Activated CD8-positive, alpha-beta memory T cell treated with anti-CD3 and anti-CD28 coated beads, Interleukin-2, amount 50 U/mL, for 4 hours (primary cell): ENCODE data around the gene IMPA2.

Experiments used
- DNase-seq: peaks from one replicate; pipeline ENCODE4 v3.0.0-alpha.2; 2020

The IMPA2 gene

DNA sequence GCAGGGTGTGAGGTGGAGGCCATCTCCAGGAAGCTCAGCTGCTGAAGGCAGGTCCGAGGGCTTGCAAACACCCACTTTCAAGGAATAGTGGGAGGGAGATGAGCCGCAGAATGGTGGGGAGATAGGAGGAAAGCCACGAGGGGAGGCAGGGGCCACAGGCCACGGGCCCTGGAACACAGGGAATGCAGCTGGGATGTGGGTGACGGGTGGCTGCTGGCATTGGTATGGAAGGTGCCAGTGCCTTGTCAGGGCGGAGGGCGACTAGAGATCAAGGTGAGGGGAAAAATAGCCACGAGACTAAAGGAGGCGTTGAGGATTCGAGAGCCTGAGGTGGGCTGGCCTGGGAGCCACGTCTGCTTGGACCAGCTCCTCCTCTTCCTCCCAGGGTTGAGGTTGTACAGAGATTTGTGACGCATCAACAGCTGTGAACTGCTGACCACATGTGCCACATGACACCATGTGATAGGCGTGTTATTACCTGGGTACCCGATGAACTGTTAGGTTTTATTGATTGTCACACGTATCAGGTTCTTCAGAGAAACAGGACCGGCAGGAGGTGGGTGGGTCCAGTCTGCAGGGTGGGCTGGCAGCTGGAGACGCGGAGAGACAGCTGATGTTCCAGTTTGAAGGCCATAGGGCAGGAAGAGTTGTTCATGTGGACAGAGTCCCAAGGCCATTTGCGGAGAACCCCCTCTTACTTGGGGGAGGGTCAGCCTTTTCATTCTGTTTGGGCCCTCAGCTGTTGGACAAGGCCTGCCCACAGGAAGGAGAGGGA lies 9.9 kb downstream of the IMPA2 start:
- DNase-seq = no peak

DNA sequence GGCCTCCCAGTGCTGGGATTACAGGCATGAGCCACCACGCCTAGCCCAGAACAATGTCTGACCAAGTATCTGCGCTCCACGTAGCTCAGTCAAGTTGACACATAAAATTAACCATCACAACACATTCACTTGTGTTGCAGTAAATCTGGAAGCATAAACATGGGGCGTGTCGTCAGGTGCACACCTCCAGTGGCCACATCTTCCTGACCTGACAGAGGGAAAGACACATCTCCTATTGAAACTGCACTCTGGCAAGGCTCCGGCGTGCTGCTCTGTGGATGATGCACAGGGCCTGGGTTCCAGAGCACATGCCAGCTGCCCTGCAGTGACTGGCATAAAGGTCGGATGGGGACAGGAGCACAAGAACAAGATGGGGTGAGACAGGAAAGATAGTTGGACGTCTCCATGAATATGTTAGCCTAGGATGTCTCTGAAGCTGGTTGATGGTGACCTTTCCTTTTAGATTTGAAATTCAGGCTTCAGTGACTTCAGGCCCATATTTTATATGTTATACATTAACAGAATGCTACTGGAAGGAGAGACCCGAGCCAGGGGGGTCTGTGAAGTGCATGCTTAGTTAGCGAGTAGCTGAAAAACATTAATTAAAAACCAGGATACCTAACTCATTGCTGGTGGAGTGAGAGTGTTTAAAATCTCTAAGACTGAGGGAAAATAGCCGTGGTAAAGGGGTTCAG lies 10.9 kb downstream of the IMPA2 start:
- DNase-seq = no peak

DNA sequence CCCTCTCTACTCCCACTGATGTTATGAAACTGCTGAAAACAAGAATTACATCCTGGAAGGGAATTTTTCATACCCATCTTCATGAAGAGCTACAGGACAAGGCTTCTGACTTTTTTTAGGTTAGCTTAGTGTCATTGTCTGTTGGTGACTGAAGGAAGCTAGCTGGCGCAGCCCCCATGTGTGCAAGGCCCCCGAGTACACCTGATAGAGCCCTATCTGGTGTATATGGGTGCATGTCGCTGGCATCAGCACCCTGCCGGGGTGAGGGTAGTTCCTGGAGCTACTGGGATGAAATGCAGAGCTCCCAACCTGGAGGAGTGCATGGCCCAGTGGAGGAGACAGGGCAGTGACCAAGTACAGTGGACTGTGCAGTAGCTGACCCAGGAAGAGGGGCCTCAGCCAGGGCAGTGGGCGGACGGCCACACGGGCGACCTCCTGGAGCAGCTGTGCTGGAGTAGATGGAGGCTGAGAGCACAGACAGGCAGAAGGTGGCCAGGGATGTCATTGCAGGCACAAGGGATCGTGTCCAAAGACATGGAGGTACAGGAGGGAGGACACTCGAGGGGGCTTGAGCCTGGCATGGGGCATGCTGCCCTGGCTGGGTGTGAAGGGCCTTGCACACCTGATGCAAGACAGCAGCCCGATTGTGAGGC lies 12.1 kb downstream of the IMPA2 start:
- DNase-seq = no peak

DNA sequence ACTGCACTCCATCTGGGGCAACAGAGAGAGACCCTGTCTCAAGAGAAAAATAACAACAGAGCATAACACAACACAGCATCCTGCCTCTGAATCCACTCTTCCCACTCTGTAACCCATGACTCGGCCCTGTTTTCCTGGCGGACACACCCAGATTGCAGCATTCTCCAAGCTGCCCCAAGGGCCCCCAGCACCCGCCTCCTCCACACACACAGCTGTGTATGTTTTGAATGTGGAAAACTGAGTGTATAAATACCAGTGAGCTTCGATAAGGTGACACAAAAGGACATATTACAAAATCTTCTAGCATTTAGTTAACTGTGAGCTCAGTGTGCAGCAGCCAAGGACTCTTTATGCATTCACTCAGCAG lies 13.0 kb downstream of the IMPA2 start:
- DNase-seq = no peak

DNA sequence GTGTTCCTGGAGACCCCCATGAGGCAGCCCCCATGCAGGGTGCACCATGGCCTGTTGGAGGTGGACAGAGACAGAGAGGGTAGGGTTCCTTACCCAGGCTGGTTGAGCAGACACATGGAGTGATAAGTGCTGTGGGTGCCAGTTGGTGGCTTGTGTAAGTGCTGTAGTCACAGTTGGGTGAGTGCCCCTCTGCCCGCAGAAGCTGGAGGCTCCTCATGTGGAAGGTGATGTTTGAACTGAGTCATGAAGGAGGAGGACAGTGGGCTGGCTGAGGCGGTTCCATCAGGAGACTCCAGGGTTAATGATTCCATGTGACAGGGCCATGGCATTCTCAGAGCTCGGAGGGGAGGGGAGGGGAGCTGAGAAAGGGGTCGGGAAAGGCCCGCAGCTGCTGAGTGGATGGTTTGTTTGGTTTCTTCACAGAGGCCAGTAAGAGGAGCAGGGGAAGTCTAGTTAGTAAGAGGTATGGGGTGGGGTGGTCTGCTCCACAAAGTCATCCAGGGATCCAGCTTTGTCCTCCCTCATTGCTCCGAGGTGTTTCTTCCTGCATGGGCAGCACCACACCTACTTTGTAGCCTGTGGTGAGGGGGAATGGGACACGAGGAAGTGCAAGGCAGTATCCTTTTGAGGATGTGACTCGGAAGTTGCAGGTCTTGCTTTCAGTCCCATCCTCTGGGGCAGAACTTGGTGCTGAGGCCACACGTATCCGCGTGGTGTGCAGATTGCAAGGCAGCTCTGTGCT lies 13.6 kb downstream of the IMPA2 start:
- no peak for DNase-seq

DNA sequence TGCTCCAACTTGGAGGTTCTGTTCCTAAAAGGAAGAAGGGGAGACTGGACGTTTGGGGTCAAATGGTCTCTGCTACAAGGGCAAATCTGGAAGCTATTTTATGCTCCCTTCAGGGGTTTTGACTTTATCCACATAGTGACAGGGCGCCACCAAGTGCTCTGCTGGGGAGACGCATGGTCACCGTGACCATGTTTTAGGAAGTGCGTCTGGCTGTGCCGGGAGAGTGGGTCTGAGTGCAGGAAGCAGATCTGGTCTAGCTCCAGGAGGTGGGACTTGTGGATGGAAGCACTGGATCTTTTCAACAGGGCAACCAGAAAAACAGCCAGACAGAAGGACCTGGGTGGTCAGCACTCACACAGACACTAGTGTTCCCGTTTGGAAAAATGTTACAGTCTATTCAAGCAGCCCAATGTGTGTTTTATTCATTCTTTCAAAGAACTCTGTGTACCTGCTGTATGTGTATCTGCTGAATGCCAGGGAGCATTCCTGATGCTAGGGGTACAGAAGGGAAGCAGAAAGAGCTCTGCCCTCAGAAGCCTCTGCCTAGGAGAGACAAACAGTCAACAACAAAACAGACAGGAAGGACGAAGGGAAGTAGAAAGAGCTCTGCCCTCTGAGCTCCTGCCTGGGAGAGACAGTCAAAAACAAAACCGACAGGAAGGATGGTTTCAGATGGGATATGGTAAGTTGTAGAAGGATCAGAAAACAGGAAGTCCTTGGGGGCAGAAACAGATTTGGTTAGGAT lies 14.3 kb downstream of the IMPA2 start:
- peak; percentile 58 for DNase-seq

DNA sequence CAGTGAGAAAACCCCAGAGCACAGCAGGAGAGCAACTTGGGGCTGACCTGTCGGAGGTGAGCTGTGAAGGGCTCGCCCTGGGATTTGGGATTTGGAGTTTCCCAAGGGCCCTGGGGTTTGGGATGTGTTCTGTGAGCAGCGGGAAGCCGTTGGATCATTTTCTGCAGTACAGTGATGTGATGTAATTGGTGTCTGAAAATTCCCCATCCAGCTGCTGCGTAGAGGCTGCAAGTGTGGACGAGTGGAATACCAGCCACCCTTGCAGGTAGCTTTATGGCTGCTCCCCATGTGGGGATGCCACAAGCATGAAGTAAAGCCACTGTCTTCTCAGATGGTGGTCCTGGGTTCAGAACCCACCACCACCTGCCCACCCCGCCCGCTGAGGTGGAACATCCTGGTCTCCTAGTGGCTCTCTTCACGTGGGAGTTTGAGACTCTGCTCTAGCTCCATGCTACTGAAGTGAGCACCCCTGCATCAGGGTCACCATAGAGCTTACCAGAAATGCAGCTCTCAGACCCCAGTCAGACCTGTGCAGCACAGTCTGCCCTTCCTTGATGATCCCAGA lies 15.0 kb downstream of the IMPA2 start:
- no peak for DNase-seq

DNA sequence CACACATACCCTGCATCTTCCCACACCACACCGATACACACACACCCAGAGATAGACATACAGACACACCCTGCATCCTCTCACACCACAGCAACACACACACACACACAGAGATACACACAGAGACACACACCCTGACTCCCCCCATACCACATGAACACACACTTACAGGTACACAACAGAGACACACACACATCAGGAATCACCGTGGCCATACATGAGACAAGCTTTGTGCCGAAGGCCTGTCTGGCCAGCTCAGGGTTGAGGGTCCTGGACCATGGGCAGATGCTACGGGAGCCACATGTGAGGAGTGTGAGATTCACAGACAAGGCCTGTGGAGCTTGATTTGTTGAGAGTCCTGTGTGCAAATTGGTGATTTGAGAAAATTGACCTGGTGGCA lies 15.6 kb downstream of the IMPA2 start:
- DNase-seq = no peak

DNA sequence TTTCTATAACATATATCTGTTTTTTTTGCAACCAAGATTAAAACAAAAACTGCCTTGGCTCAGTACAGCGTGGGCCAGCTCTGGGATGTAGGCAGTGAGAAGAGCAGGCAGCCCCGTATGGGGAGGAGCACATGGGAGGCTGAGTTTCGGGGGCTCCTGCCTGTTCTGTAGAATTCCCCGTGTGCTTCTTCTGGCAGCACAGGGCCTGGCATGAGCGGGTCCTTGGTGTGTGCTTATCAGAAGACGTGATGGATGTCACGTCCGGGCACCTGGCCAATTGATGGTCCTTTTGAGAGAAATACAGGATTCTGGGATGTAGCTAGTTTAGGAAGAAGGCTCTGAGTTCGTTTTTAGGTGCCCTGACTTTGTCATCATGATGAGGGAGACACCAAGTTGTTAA lies 16.2 kb downstream of the IMPA2 start:
- DNase-seq = no peak

DNA sequence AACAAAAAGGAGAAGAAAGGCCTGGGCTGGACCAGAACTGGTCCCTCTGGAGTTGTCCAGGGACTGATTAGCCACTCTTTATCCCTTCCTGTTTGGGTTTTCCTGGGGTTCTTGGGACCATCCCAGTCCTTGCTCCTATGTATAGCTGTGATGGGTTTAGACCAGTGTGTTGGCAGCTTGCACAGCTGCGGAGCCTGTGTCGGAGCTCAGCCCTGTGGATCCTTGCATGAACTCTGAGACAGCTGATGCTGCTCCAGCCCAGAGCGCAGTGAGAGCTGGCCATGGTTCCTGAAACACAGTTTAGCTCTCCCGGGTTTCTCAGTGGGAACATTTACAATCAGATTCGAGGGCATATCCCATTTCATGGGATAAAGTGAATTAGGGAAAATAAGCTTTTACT lies 16.9 kb downstream of the IMPA2 start:
- DNase-seq = no peak

DNA sequence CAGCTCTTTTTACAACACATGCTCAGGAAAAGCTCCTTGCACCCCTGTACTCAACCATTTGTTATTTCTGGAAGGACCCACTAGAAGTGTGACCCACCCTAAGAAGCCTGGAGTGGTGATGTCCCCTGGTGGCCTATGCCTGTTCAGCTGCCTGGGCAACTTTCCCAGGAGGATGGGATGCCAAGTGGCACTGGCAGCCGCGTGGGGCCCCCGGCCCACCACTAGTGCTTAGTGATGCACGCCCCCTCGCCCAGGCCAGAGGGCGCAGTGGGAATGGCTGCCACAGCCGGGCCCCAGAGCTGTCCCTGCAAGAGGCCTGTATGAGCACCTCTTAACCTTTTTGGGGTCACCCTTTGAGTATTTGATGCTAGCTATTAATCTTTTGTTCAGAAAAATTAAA lies 18.1 kb downstream of the IMPA2 start:
- DNase-seq = no peak

DNA sequence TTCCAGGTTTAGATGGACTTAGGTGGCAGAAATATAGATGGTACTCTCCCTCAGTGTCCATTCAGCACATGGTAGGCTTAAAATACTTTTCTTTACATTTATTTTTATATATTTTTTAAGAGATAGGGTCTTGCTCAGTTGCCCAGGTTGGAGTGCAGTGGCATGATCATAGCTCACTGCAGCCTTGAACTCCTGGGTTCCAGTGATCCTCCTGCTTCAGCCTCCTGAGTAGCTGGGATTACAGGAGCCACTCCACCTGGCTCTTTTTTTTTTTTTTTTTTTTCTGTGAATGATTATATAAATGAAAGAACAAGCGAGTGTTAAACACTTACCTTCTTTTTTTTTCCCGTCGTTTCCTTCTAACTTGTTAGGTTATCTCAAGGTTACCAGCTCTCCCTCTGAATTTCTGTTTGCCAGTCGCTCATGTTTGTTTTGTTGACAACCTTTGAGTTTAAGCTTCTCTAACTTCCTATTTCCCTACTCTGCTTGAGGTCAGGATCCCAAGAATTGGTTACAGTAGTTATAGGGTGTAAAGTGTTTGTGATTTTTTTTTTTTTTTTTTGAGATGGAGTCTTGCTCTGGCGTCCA lies 18.9 kb downstream of the IMPA2 start:
- DNase-seq = no peak

DNA sequence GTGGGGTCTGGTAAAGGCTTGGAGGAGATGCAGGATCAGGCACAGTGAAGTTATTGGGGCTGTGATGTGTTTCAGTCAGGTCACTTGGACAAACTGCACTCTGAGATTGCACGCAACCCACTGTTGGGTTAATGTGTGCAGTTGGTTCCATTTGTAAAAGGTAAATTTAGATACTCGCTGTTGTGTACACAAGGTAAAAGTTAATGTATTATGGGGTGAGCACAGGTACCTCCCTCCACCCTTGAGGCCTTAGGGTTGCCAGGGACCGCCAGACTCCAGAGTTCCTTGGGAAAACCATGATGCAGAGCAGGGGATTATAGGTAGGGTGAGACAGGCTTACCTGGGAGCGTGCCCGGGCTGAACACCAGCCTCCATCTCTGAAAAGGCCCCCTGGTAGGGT lies 20.1 kb downstream of the IMPA2 start:
- DNase-seq = no peak

DNA sequence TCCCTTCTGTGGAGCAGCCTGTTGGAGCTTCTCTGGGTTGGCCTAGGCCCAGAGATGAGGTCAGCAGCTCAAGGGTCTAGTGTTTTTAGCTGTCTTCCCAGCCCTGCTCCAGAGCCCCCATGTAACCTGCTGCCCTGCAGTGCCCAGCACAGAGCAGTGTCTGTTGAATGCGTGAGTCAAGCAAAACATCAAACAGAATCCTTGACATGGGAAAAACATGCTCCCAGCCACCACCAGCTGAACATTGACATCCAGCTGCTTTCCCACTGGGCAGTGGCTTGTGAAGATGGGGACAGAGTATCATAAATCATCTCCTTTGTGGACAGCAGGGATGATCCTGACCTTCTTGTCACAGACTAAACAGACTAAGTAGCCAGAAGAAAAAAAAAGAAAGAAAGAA lies 22.6 kb downstream of the IMPA2 start:
- no peak for DNase-seq

DNA sequence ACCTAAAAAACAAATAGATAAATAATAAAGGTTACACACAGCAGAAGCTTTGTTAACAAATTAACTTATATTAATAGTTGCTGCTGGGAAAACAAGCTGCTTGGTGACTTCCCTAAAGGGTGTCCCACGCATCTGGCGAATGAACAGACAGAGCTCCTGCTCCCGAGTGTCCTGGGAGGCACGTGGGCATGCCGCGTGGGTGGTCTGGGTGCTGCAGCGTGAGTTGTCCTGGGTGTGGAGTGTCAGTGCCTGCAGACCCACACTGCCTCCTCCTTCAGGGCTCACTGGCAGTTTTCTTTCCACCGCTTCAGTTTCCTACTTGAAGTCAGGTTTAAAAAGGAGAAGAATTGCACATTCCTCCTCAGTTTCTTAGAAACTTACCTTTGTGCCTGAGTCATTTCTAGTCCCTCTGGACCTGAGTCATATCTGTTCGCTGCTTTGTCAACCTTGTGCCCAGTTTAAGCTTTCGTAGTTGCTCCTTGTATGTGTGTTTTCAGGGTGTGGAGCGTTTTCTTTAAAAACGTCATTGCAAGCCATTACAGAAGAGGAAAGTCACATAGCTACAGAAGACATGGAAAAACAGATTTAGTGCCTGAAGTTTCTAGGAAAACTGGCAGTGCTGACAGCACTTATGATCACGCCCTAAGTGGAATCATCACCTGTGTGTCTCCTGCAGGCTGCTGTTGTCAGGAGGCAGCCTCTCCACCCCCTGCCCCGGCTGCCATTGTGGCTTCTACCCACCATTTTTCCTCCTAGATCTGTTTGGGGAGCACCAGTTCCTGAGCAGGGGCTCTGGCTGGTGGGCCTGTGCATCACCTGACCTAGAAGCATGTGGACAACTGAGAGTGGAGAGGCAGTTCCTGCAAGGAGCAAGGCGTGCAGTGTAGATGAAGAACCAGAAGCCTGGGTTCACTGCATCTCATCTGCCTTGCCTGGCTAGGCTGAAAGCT lies 24.5 kb downstream of the IMPA2 start:
- no peak for DNase-seq

DNA sequence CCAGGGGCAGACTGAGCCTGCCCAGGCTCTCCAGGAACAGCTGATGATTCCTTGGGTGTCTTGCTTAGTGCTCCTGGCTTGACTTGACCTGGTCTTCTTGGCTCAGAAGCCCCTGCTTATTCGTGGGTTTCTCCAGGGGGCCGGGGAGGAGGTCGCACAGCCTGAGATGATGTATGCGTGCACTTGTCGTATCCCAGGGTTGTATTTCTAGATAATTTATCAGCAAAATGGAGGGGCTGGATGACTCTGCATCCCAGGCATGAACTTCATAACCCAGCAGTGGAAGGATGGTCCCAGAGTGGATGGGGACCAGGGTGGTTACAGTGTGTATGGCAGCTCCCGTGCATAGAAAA lies 25.2 kb downstream of the IMPA2 start:
- DNase-seq = no peak

DNA sequence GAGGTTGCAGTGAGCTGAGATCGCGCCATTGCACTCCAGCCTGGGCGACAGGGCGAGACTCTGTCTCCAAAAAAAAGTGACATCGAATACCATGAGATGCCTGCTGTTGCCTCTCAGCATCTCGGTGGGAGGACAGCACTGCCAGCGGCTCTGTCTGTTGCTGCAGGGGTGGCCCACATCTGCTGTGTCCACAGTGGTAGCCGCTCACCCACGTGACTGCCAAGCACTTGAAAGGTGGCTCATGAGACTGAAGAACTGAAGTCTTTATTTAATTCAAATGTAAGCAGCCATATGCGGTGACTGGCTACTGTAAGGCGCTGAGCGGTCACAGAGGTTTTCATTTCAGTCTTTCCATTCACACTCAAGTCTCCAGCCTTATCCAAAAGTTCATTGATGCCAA lies 25.8 kb downstream of the IMPA2 start:
- no peak for DNase-seq

DNA sequence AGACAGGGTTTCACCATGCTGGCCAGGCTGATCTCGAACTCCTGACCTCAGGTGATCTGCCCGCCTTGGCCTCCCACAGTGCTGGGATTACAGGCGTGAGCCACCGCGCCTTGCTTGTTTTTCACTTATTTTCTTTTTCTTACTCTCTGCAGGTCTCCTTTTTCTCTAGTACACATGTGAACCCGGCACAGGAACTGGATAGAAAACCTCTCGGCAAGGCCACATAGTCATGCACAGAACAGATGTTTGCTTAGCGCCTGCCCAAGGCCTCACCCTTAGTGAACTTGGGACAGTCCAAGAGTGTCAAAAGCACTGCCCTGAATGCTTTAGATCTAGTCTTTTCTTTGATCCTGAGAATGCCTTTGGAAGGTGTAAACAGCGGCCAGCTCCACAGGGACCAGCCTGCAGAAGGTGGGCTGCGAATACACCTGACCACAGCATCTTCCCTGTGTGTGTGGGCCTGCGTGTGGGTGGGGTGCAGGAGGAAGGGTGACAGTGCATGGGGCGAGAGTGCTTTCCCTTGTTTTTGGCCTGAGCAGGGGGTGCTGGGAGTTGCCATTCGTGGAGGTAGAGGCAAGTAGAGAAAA lies 27.0 kb downstream of the IMPA2 start:
- no peak for DNase-seq

DNA sequence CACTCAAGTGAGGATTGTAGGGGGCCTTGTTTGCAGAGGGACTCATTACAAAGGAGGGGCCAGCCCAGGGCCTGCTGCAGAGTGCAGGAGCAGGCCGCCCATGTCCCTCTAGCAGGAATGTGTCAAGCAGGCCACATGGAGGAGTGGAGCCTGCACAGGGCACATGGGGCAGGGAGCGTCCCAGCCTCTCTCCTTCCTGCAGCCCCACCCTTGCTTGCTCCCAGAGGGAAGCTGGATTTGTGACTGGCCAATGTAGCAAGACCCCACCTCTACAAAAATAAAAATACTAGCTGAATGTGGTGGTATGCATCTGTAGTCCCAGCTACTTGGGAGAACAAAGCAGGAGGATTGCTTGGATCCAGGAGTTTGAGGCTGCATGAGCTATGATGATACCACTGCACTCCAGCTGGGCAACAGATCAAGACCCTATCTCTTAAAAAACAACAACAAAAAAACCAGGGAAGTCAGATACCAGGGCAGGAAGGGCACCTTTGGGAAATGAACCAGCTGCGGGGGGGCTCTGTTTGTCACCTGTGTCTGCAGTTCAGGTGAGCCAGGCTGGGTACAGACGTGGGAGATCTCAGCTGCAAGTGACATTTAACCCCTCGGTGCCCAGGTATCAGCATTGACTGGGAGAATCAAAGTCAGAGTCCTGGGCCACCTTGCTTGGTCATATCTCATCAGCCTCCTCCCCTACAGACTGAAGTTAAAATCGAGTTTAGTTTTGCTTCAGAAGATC lies 27.7 kb downstream of the IMPA2 start:
- no peak for DNase-seq
